CD8-positive, alpha-beta memory T cell (primary cell): ENCODE results near the gene ZMYM2. TPM values are rescaled to one million over a fixed set of nuclear protein-coding genes. Genes with fewer than 3 reads are reported as not detected.

Source experiments
- CTCF ChIA-PET: fragments of 350-600 bp; sonication (Branson Sonifier 250); formaldehyde crosslinking; loops from one replicate; lab custom pipeline; 2021; ENCODE audit warnings: antibody characterized with exemption; lab: Charles Lee
- POLR2A ChIA-PET: fragments of 350-600 bp; sonication (Branson Sonifier 250); formaldehyde crosslinking; loops from one replicate; lab custom pipeline; 2021; ENCODE audit warnings: antibody characterized with exemption; lab: Charles Lee
- DNase-seq, 5 donors: peaks; one replicate each; pipeline versions ENCODE4 v3.0.0 to v3.0.0-alpha.2; 2020 to 2022; ENCODE audit warnings: mixed read lengths in 1 of 5
- H3K27ac ChIP-seq: one replicate; pipeline ENCODE4 v1.7.0; 2013; ENCODE audit warnings: low read depth, mild to moderate bottlenecking, low read length, moderate library complexity
- H3K27me3 ChIP-seq: 2 replicates; pipeline ENCODE4 v1.7.0; 2013; ENCODE audit warnings: low read length, mild to moderate bottlenecking; ENCODE audit not compliant: insufficient read depth, poor library complexity, severe bottlenecking
- H3K36me3 ChIP-seq: 2 replicates; pipeline ENCODE4 v1.7.0; 2013; ENCODE audit warnings: mild to moderate bottlenecking, low read length, moderate library complexity; ENCODE audit not compliant: insufficient read depth
- H3K4me1 ChIP-seq: 2 replicates; pipeline ENCODE4 v1.7.0; 2013; ENCODE audit warnings: mild to moderate bottlenecking, low read length, moderate library complexity; ENCODE audit not compliant: insufficient read depth
- H3K4me3 ChIP-seq: 2 replicates; pipeline ENCODE4 v1.7.0; 2013; ENCODE audit warnings: mild to moderate bottlenecking, low read length
- H3K9me3 ChIP-seq: 2 replicates; pipeline ENCODE4 v1.7.0; 2013; ENCODE audit warnings: mild to moderate bottlenecking, low read length
- H3K27ac Mint-ChIP-seq, 8 donors: one replicate each; pipeline ENCODE4 v1.8.0; 2020 to 2021; ENCODE audit warnings: mixed read lengths in 8 of 8, mild to moderate bottlenecking in 6 of 8, inconsistent platforms in 3 of 8, moderate library complexity in 3 of 8
- H3K27me3 Mint-ChIP-seq, 2 donors: one replicate each; pipeline ENCODE4 v1.8.0; 2020 to 2021; ENCODE audit warnings: mixed read lengths in 2 of 2, mild to moderate bottlenecking in 1 of 2, moderate library complexity in 1 of 2
- H3K36me3 Mint-ChIP-seq, 3 donors: one replicate each; pipeline ENCODE4 v1.8.0; 2020 to 2021; ENCODE audit warnings: mixed read lengths in 3 of 3, inconsistent platforms in 1 of 3, mild to moderate bottlenecking in 1 of 3
- H3K4me1 Mint-ChIP-seq, 3 donors: one replicate each; pipeline ENCODE4 v1.8.0; 2020 to 2021; ENCODE audit warnings: mixed read lengths in 3 of 3, inconsistent platforms in 1 of 3, mild to moderate bottlenecking in 1 of 3
- H3K4me3 Mint-ChIP-seq, 7 donors: one replicate each; pipeline ENCODE4 v1.8.0; 2020 to 2021; ENCODE audit warnings: mixed read lengths in 7 of 7, mild to moderate bottlenecking in 6 of 7, moderate library complexity in 4 of 7, inconsistent platforms in 2 of 7
- H3K9me3 Mint-ChIP-seq, 5 donors: one replicate each; pipeline ENCODE4 v1.8.0; 2020 to 2022; ENCODE audit warnings: mixed read lengths in 5 of 5, mild to moderate bottlenecking in 3 of 5, moderate library complexity in 2 of 5, inconsistent platforms in 1 of 5
- polyA plus RNA-seq: library from polyadenylated mRNA; unstranded; fragments of 300-500 nt; fragmentation: Illumina TruSeq; gene quantifications from one replicate; pipeline ENCODE4 v1.2.3, GENCODE V29; 2021
- total RNA-seq, 2 experiments: library from RNA; stranded (reverse); gene quantifications; one replicate each; pipeline ENCODE4 v1.2.3, GENCODE V29; 2021

The ZMYM2 gene
- 10 to 100 TPM; 41.4 to 42.1 TPM for total RNA-seq
- 13.2 TPM for polyA plus RNA-seq

DNA sequence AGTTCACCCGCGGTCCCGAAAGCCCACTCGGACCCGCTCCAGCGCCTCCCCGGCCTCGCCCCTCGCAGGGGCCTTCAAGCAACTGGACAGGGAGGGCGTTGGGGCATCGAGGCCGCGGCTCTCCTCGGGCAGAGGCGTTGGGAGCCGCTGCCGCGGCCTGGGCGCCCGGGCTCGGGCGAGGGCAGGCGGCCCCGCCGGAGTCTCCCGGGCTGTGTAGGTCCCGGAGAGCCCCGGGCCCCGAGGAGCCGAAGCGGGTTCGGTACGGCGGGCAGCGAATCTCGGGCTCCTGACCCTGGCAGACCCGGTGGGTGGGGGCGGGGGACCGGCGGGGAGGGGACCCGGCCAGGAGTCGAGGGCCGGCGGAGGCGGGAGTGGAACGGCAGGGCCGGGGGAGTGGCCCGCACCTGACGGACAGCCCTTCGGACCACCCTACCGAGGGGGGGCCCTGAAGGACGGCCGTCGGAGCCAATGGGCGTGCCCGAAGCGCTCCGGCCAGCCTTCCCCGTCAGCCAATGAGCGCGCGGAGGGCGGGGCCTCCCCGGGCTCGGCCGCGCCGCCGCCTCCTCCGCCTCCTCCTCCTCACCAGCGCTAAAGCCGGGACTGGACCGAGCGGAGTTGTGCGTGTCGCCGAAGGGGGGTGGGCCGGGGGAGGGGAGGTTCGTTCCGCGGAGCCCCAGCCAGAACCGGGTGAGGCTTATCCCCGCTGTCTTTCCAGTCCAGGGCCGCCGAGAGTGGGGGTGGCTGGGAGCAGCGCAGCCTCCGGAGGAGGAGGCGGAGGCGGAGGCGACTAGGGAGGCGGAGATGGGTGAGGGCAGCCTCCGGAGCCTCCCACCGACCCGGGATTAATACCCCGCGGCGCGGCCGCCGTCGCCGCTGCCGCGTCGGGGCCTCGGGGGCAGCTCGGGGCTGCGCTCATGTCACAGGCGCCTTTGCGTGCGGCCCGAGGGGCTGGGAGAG lies at the start of gene ZMYM2:
TSS of gene ZMYM2 (plus strand) at position 573 of the 957 bp plus-strand sequence. CDS start 34,346 bp downstream, outside the sequence.
- DNase-seq = peak; percentile 95 to 98 (median 98)
- peak within 1 kb of the TSS; percentile 88 to 99 (median 97) for H3K4me3 Mint-ChIP-seq
- peaks cover 28 to 39% (median 36%) of the 10 kb centered on the region in 3 donors for H3K4me1 Mint-ChIP-seq
- peaks cover 0 to 1% of the 10 kb centered on the region in 2 donors for H3K27me3 Mint-ChIP-seq
- CTCF ChIA-PET = interaction anchor here (0.6 to 1.3 kb wide), 5 partner anchors 9 to 175 kb away, joined by 3 to 6 read pairs (median 4); partner anchors contain the start of gene ZMYM5
- POLR2A ChIA-PET = interaction anchor here (1.1 to 2.7 kb wide), 2 partner anchors 94 to 176 kb away, joined by 10 to 11 read pairs; partner anchors contain the start of genes PSPC1 and ZMYM5
- Histone ChIP-seq H3K9me3 (no peaks in the 10 kb centered on the region), H3K4me3 (peak within 1 kb of the TSS; percentile 94), H3K4me1 (peaks cover 34% of the 10 kb centered on the region), H3K27me3 (no peaks in the 10 kb centered on the region), H3K36me3 (peaks cover 7% of the 10 kb centered on the region), H3K27ac (peak within 1 kb of the TSS; percentile 87)
- no peaks in the 10 kb centered on the region for H3K9me3 Mint-ChIP-seq
- peak within 1 kb of the TSS; percentile 91 to 99 (median 96) for H3K27ac Mint-ChIP-seq
- H3K36me3 Mint-ChIP-seq = peaks cover 0 to 37% (median 3%) of the 10 kb centered on the region in 3 donors

DNA sequence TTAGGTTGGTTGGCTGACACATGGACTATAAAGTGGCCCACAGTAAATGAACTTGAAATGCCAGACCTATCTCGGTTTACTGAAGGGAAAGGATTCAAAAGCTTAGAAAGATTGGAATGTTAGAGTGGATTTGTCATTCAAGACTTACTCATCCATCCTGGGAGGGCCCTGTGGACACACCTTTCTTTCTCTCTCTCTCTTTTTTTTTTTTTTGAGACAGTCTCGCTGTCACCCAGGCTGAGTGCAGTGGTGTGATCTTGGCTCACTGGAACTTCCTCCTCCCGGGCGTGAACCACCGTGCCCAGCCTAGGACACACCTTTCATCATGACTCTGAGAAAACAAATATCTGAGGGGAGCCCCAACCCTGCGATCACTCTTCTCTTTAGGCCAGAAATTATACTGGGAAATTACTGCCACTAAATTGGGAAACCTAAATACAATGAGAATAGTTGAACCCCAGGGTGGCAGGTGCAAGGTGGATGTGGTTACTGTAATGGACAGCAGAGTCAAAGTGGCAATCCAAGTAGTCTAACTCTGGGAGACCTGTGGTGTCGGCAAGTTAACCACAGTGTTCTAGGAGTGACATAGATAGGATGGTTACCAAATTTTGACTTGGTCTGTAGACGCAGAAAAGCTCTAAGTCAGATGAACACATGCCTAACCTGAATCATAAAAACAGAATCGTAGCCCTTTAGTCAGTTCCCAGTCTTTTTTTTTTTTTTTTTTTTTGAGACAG lies 48.0 kb upstream of the ZMYM2 start:
- no peak overlapping the region for H3K27ac ChIP-seq
- DNase-seq = no peak
- Mint-ChIP-seq H3K4me3 (no peak overlapping the region), H3K4me1 (no peaks in the 10 kb centered on the region), H3K36me3 (no peaks in the 10 kb centered on the region), H3K9me3 (no peaks in the 10 kb centered on the region), H3K27ac (no peak overlapping the region), H3K27me3 (peaks cover 0 to 2% of the 10 kb centered on the region in 2 donors)
- H3K36me3 ChIP-seq = no peaks in the 10 kb centered on the region
- no peaks in the 10 kb centered on the region for H3K27me3 ChIP-seq
- ChIA-PET POLR2A (no interaction called here), CTCF (interaction anchor here (0.6 kb wide), 1 partner anchor 46 kb away, joined by 3 read pairs; no protein-coding TSS in a partner anchor)
- no peaks in the 10 kb centered on the region for H3K9me3 ChIP-seq
- no peak overlapping the region for H3K4me3 ChIP-seq
- no peaks in the 10 kb centered on the region for H3K4me1 ChIP-seq

DNA sequence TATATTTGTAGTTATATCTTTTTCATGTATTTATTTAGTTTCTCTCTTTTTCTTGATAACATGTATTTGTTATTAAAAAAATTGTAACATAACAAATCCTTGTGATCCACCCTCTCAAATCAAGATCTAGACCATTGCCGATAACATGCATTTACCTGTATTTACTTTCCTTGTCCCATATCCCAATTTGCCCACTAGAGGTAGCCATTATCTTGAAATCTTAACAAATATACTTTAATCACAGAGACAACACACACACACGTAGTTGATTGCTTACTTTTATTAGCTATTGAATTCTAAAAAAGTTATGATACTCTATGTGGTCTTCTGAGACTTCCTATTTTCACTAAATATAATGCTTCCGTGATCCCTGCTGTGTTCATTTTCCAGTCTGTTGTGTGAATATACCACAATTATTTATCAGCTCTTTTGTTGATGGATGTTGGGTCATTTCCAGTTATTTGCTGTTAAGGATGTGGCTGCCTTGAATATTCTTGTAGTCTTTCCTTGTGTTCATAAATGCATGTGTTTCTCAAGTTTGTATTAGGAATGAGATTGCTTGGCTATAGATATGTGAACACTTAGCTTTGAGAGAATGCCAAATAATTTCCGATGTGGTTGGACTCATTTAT lies 31.3 kb upstream of the ZMYM2 start:
- Mint-ChIP-seq H3K4me3 (no peak overlapping the region), H3K27ac (no peak overlapping the region), H3K9me3 (no peaks in the 10 kb centered on the region), H3K36me3 (no peaks in the 10 kb centered on the region), H3K27me3 (peaks cover 2% of the 10 kb centered on the region in 2 donors), H3K4me1 (no peaks in the 10 kb centered on the region)
- no peak overlapping the region for H3K27ac ChIP-seq
- CTCF ChIA-PET = interaction anchor here (0.7 to 1.3 kb wide), 9 partner anchors 8 to 235 kb away, joined by 3 to 5 read pairs (median 3); no protein-coding TSS in a partner anchor
- no peaks in the 10 kb centered on the region for H3K36me3 ChIP-seq
- peak in 2 of 5 donors; percentile 17 to 19 for DNase-seq
- H3K27me3 ChIP-seq = no peaks in the 10 kb centered on the region
- no peaks in the 10 kb centered on the region for H3K4me1 ChIP-seq
- no peak overlapping the region for H3K4me3 ChIP-seq
- POLR2A ChIA-PET = interaction anchor here (1.1 kb wide), 1 partner anchor 63 kb away, joined by 3 read pairs; the partner anchor contains the start of gene ZMYM5
- no peaks in the 10 kb centered on the region for H3K9me3 ChIP-seq

DNA sequence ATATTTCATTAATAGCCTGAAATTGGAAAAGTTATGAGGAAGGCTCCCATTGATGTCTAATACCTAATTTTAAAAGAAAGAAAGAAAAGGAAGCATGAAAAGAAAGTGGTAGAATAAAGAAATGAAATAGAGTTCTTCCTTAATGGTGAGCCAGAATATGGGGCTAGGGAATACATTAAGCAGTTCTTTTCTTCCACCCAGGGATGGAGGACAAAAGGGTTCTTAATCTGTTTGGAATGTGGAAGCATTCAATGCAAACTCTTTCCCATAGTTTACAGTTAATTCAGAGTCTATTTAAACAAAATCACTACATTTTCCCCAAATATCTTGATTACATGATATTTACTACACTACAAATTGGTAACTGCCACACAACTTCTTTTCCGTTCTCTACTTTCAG lies 18.4 kb upstream of the ZMYM2 start:
- Mint-ChIP-seq H3K27me3 (peaks cover 12 to 32% of the 10 kb centered on the region in 2 donors), H3K4me3 (no peak overlapping the region), H3K36me3 (no peaks in the 10 kb centered on the region), H3K4me1 (no peaks in the 10 kb centered on the region), H3K9me3 (no peaks in the 10 kb centered on the region), H3K27ac (no peak overlapping the region)
- POLR2A ChIA-PET = no interaction called here
- Histone ChIP-seq H3K4me1 (no peaks in the 10 kb centered on the region), H3K27me3 (no peaks in the 10 kb centered on the region), H3K9me3 (no peaks in the 10 kb centered on the region), H3K4me3 (no peak overlapping the region), H3K36me3 (no peaks in the 10 kb centered on the region), H3K27ac (no peak overlapping the region)
- no peak for DNase-seq
- CTCF ChIA-PET = interaction anchor here (1.5 kb wide), 1 partner anchor 190 kb away, joined by 4 read pairs; no protein-coding TSS in a partner anchor

DNA sequence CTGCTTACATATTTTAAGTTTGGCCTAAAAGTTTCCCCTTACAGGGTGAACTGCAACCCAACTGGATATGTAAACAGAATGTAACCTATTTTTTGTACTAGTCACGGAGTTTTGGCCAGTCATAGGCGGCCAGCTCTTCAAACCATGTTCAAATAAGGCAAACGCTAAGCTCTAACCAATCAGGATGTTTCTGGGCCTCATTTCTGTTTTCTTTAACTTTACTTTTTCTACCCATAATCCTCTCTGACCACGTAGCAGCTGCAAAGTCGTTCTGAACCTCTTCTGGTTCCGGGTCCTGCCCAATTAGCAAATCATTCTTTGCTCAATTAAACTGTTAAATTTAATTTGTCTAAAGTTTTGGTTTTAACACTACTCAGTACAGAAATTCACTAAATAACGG lies 8.2 kb upstream of the ZMYM2 start:
- CTCF ChIA-PET = interaction anchor here (0.8 to 0.9 kb wide), 2 partner anchors 9 to 23 kb away, joined by 3 to 4 read pairs; no protein-coding TSS in a partner anchor
- H3K27ac Mint-ChIP-seq = no peak overlapping the region
- Histone ChIP-seq H3K36me3 (no peaks in the 10 kb centered on the region), H3K4me1 (no peaks in the 10 kb centered on the region), H3K9me3 (no peaks in the 10 kb centered on the region), H3K27ac (no peak overlapping the region), H3K4me3 (no peak overlapping the region), H3K27me3 (no peaks in the 10 kb centered on the region)
- peaks cover 7 to 17% of the 10 kb centered on the region in 2 donors for H3K27me3 Mint-ChIP-seq
- peaks cover 0 to 5% (median 0%) of the 10 kb centered on the region in 3 donors for H3K36me3 Mint-ChIP-seq
- DNase-seq = no peak
- no peaks in the 10 kb centered on the region for H3K9me3 Mint-ChIP-seq
- POLR2A ChIA-PET = no interaction called here
- no peaks in the 10 kb centered on the region for H3K4me1 Mint-ChIP-seq
- H3K4me3 Mint-ChIP-seq = no peak overlapping the region

DNA sequence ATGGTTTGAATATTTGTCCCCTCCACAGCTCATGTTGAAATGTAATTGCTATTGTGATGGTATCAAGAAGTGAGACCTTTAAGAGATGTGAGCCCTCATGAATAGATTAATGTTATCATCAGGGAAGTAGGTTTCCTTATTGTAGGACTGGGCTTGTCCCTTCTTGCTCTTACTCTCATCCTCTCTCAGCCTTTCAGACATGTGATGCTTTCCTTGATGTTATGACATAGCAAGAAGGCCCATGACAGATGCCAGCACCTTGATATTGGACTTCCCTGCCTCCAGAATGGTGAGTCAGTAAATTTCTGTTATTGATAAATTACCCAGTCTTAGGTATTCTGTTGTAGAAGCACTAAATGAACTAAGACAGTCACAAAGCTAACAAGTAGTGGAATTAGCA lies 5.7 kb upstream of the ZMYM2 start:
- Mint-ChIP-seq H3K4me3 (peak overlapping the region in 1 of 7 donors; percentile 46), H3K27ac (peak overlapping the region in 1 of 8 donors; percentile 68), H3K9me3 (no peaks in the 10 kb centered on the region), H3K36me3 (peaks cover 0 to 2% (median 0%) of the 10 kb centered on the region in 3 donors), H3K27me3 (peaks cover under 1 to 10% of the 10 kb centered on the region in 2 donors), H3K4me1 (peaks cover 2 to 8% (median 4%) of the 10 kb centered on the region in 3 donors)
- ChIA-PET CTCF (no interaction called here), POLR2A (no interaction called here)
- no peaks in the 10 kb centered on the region for H3K4me1 ChIP-seq
- no peak overlapping the region for H3K4me3 ChIP-seq
- DNase-seq = no peak
- H3K9me3 ChIP-seq = no peaks in the 10 kb centered on the region
- H3K27me3 ChIP-seq = no peaks in the 10 kb centered on the region
- no peak overlapping the region for H3K27ac ChIP-seq
- no peaks in the 10 kb centered on the region for H3K36me3 ChIP-seq

DNA sequence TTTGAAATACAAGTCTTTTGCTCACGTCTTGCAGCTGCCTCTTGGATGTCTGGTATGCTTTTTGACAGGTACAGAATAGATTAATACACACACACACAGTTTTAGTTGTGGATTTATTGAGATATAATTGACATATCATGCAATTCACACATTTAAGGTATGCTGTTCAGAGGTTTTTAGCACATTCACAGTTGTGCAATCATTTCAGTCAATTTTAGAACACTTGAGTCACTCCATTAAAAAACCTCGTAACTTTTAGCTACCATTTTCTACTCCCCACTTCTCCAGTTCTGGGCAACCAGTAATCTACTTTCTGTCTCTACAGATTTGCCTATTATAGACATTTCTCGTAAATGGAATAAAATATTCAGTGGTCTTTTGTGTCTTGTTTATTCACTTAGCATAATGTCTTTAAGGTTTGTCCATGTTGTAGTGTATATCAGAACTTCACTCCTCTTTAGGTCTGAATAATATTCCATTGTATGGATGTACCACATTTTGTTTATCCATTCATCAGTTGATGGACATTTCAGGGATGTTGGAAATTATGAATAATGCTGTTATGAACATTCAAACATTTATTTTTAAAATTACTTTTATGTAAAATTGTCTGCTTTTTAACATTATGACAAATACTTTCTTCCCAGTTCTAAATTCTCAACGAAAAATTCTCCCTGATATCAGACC lies 2.5 kb upstream of the ZMYM2 start:
- peaks cover 0 to 1% of the 10 kb centered on the region in 2 donors for H3K27me3 Mint-ChIP-seq
- Histone ChIP-seq H3K4me1 (peaks cover 14% of the 10 kb centered on the region), H3K9me3 (no peaks in the 10 kb centered on the region), H3K4me3 (no peak overlapping the region), H3K36me3 (no peaks in the 10 kb centered on the region), H3K27me3 (no peaks in the 10 kb centered on the region), H3K27ac (no peak overlapping the region)
- CTCF ChIA-PET = interaction anchor here (1.1 to 1.2 kb wide), 2 partner anchors 13 to 25 kb away, joined by 3 to 4 read pairs; no protein-coding TSS in a partner anchor
- H3K9me3 Mint-ChIP-seq = no peaks in the 10 kb centered on the region
- peaks cover 0 to 16% (median 0%) of the 10 kb centered on the region in 3 donors for H3K36me3 Mint-ChIP-seq
- H3K4me3 Mint-ChIP-seq = peak overlapping the region in 1 of 7 donors; percentile 65
- H3K27ac Mint-ChIP-seq = peak overlapping the region in 1 of 8 donors; percentile 99
- no peak for DNase-seq
- POLR2A ChIA-PET = interaction anchor here (0.7 to 2.7 kb wide), 3 partner anchors 91 to 173 kb away, joined by 3 to 11 read pairs (median 3); partner anchors contain the start of gene PSPC1
- peaks cover 14 to 24% (median 16%) of the 10 kb centered on the region in 3 donors for H3K4me1 Mint-ChIP-seq
